HG03571 (cell line): Measurements from ENCODE around the gene WDR41.
"Not testable (repeated sequence)": the region's sequence is repeated elsewhere in the genome, so short reads cannot be mapped to it uniquely, and the experiment has no call there.

Source experiments
- ATAC-seq: cut with Tn5 transposase; IDR thresholded peaks from one replicate; pipeline ENCODE4 v1.9.1; 2021; ENCODE audit not compliant: unreplicated experiment

The WDR41 gene

DNA sequence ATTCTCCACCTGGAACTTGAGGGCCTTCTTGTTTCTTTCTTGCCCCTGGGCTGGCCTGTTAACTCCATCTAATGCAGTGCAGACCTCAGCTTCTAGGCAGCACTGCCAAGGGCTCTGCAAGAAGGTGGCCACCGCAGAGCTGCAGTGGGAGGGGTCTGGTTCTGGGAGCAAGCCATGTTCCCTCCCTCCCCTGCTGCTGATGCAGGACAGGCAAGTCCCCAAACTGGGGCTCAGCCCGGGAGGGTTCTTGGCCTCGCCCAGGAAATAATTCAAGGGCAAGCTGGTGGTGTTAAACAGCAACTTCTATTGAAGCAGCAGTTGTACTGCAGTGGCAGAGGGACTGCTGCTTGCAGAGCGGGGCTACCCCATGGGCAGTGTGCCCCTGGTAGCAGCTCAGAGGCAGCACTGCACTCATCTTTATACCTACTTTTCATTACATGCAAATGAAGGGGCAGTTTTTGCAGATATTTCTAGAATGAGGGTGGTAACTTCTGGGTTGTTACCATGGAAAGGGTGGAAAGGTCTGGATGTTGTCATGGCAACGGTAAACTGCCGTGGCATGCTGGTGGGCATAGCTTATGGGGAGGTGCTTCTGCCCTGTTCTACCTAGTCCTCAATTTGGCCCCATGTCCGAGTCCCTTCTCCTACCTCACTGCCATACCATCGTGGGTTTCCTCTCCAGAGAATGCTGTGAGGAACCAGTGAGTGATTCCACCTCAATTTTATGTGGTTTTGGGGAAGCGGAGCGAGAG lies 82.1 kb downstream of the WDR41 start:
- ATAC-seq, result no peak

DNA sequence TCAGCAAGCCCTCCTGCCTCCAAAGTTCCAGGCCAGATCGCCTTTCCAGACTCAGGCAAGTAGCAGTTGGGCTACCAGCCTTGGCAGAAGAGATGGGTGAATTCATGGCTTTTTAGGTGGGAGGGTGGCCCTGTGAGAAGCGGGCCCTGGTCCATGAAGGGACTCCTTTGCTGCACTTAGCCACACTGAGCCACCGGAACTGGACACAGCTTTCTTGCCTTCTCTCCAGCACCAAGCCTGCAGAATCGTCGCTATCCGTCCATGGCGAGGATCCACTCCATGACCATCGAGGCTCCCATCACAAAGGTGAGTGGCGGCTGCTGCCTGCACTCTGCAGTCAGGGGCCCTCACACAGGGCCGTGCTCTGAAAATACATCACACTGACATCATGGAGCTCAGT lies 85.0 kb downstream of the WDR41 start:
- ATAC-seq, result no peak

DNA sequence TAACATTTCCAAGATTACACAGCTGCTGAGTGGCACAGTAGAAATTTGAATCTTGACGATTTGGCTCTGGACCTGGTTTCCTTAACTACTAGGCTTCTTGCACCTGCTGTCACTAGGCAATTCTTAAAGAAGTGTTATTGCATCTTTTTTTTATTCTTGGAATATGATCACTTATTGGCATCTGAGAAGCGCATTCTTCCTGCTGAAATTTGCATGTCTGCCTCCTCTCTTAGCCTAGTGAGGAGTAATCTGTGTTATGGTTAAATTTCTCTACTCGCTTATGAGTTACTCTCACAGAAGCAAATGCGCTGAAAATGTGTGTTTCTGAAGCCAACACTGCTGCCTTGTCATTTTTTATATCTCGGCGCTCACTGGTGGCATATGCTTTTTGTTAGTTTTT lies 89.3 kb downstream of the WDR41 start:
- no peak for ATAC-seq

DNA sequence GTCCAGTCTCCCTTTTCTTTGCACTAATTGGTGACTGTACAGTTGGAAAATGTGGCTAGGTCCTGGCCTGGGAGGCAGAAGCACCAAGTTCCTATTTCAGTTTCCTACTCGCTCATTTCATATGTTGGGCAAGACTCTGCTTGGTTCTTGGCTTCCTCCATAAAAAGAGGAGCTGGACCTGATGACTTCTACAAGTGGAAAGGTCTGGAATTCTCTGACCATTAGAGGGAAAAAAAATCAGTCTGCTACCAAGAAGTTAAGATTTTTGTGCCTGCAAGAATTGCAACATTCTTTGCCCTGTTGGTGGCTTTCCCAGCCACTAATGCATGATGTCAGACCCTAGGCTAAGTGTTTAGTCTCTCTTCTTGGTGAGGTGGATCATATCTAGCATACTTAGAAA lies 91.5 kb downstream of the WDR41 start:
- no peak for ATAC-seq

DNA sequence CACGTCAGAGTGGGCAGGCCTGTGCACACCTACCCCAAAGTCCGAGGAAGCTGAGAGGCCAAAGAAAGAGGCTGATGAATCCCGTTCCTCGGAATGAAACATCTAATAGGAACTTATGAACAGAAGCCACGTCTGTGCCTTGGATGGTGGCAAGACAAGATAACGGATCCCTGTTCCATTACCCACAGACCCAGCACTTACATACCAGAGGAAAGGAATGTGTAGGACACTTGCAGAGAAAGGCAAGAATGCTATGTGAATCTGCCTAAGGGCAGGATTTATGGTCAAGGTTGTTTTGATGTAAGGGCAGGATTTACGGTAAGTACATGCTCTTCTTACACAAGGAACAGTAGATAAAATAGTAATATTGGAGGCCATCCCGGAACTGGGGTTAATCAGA lies 93.2 kb downstream of the WDR41 start:
- no peak for ATAC-seq

- ATAC-seq, result no peak
Observed at GRCh38 chr5:77398458-77398857, 93.7 kb downstream of the WDR41 start.

DNA sequence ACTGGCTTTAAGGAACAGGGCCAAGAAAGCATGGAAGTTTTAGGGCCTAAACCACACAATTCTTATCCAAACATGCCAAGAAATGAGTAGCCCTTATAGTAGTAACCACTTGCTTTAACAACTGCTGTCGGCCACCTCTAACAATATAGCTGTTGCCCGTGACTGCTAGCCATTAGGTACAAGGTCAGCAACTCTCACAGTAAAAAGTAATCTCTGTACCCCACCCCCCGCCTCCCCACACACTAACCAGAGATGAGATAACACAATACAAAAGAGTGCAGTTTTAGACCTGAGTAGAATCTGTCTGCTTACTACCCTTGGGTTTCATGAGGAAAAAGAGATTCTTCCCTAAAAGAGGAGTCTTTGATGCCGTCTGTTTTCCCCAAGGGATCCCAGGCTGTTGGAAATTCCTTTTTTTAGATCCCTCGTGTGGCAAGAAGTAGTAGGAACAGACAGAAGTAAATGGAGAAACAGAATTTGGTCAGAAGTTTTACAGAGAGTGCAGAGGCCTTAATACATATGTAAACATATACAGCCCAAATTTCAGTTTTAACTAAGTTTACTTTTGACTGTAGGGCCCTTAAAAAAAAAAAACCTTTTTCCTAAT lies 94.3 kb downstream of the WDR41 start:
- no peak for ATAC-seq

DNA sequence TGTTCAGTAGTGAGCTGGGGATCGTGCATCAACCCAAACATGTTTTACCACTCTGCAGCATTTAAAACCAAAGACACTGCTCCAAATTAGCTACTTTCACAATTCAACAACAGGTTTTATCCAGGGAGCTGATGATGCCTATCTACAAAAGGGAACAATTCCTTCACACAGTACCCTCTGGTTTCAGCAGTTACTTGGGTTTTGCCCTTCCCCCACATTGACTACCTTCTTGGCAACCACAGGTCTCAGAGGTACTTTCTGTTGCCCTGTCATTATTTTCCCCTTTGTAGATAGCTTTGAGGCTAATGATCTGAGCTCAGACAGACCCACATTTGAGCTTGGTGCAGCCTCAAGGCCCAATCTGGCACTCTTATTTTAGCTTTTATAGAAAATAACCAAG lies 96.1 kb downstream of the WDR41 start:
- no peak for ATAC-seq

DNA sequence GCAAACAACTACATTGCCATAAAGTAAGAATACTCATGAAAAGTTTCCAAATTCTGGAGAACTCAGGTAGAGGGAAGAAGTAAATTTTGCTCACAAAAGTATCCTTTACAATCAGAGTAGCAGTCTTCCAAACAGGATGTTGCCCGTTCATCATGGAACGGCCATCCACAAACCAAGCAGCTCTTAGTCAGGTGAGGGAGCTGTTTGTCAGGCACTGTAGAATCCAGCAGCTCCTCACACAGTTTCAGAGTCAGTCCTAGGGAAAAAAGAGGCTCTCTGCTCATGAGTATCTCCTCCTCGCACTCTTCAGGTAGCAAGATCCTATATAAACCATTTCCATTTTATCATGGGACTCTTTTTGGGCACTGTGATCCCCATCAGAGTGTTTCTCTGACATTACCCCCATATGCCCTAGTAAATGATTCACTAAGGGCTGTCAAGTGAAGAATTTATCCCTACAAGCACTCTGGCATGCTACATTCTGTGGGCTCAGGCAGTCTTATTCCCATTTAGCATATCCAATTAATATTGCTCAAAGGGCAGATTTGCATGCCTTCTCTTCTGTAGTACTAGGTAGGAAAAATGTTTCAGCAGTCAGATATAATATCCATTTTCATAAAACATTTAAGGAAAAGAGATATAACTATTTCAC lies 97.9 kb downstream of the WDR41 start:
- no peak for ATAC-seq

DNA sequence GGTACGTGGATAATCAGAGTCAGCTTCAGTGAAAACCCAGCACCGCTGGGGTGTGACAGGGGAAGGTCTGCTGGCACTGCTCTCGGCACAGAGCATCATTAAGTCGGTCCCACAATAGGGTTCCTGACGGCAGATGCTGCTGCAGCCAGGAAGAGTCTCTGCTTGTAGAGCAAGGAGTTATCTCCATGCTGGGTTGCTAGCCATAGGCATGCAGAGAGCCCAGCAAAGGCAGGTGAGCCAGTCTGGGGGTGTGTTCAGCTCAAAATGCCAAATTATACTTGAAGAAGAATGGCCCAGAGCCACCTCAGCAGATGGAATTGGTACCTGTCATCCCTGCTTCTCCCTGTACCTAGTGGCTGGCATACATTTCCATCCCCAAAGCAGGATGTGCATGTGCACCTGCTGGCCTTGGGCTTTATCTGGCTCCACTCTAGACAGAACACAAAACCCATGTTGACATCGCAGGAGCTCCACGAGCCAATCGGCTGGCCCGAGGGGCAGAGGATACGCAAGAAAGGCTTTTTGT lies 100.8 kb downstream of the WDR41 start:
- no peak for ATAC-seq

DNA sequence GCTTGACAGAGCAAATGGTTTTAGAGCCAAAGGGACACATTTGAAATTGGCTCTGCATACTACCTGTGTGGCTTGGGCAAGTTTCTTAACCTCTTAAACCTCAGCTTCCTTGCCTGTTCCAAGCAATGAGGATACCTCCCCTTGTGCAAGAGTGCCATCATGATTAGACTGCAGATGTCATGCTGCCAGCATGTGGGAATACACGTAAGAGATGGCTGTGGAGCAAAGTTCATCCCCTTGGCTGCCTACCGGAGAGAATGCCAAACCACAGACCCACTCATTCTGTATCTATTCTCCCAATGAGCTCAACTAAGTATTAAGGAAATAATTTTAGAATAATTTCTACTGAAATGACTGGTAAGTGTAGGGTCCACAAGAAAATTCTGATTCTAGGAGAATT lies 101.3 kb downstream of the WDR41 start:
- no peak for ATAC-seq

DNA sequence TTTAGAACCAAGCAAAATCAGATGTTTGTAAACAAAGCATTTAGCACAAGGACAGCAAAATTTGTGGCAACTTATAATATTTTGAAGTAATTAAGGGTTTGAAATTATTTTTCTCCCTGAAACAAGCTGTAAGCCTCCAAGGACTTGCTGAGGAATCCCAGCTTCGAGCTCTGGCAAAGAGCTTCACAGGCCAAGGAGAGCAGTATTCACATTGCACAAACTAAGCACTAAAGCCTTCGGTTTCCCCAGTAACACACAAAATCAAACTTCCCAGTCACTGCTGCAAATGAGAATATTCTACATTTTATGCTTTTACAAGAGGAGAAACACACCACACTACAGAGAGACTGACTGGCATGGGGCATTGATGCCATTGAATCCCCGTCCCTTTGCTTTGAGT lies 101.9 kb downstream of the WDR41 start:
- ATAC-seq, result no peak

DNA sequence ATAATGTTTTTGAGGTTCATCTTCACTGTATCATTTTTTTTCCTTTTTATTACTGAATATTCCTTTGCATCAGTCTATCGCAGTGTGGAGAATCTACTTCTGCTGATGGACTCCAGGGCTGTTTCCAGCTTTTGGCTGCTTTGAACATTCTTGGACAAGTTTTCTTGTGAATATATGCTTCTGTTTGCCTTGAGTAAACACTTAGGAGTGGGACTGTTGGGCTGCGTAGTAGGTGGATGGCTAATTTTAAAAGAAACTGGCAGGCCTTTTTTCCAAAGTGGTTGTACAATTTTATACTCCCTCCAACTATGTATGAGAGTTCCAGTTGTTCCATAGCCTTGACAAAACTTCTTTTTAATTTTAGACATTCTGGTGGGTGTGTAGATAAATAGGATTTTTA lies 102.4 kb downstream of the WDR41 start:
- ATAC-seq, result no peak

GRCh38 chr5:77386340-77386739 lies 105.8 kb downstream of the WDR41 start:
- ATAC-seq, result not testable (repeated sequence)

DNA sequence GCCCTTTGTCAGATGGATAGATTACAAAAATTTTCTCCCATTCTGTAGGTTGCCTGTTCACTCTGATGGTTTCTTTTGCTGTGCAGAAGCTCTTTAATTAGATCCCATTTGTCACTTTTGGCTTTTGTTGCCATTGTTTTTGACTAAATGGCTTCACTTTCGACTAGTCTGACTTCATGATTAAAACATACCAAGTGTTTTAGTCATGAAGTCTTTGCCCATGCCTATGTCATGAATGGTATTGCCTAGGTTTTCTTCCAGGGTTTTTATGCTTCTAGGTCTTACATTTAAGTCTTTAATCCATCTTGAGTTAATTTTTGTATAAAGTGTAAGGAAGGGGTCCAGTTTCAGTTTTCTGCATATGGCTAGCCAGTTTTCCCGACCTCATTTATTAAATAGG lies 108.8 kb downstream of the WDR41 start:
- not testable (repeated sequence) for ATAC-seq
